NCI-H1048 (cell line): ENCODE data around the gene ZNF273.
"Not testable (repeated sequence)": the region's sequence is repeated elsewhere in the genome, so short reads cannot be mapped to it uniquely, and the experiment has no call there.

Experiments
- DNase-seq: peaks from one replicate; lab custom pipeline; 2025; lab: John Stamatoyannopoulos, UW

ZNF273 gene

DNA sequence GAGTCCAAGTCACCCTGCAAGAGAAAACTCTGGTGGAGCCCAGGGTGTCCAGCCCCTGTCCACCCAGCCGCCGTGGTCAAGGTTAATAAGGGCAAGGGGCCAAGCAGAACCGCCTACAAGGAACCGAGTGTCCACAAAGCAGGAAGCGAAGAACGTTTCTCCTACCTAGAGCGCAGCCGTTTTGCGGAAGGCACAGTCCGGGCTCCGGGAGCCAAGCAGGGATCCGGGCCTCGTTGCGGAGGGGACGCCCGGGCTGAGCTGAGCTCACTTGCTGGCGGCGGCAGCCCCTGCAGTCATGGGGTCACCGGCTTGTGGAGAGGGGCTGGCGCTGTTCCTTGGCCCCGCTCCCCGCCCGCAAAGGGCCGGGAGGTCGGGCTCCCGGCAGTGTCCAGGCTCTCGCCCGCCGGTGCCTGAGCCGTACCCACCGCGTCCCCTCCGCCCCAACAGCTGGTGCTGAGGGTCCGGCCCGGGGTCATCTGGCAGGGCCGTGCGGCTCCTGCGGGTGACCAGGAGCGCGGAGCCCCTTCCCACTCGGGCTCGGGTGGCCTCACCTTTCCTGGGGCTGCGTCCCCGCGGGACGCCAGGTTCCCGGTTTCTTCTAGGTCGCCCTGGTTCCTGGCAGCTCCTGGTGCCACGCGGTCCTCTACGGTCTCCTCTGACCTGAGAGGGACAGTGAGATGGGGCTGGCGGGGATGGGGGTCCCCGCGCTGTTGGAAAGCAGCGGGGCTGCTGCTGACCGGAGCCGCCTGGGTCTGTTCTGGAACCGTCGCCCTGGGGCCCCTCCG, 14.0 kb upstream of the ZNF273 start:
- DNase-seq: no peak

GRCh38 chr7:64889686-64890162, 13.3 kb upstream of the ZNF273 start:
- DNase-seq: no peak

DNA sequence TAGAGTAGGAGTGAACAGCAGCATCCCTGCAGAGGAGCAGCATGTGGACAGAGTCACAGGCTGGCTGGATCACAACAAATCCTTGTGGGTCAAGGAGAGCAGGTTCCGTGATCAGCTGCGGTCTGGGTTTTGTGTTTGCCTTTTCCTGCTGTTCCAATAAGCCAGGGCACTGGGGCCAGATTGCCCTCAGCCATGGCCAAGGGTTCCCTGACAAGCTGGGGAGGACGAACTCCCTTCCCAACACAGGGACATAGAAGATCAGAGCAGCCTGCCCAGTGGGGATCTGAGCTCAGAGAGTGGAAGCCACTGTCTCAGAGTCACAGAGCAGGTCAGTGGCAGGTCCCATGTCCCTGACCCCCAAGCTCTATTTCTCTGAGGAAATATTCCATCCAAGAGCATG, 12.8 kb upstream of the ZNF273 start:
- not testable (repeated sequence) for DNase-seq

- no peak for DNase-seq
Measured at GRCh38 chr7:64890761-64891362, 12.2 kb upstream of the ZNF273 start.

GRCh38 chr7:64891363-64892081, 11.6 kb upstream of the ZNF273 start:
- DNase-seq: not testable (repeated sequence)

DNA sequence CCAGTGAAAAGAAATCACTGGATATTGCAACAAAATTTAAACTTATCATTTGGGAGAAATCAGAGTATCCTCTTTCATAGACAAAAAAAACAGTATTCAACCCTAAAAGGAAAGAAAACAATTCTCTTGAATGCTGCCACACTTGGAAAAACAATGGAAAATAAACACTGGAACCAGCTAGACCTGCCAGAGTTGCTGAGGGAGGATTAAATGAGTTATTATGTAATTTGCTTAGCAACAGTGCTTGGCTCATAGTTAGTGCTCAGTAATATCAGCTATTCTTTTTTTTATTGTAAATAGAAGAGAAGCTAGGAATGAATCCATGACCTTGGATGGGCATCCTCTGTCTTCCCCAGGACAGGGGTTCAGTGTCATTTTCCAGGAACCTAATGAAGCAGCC, 11.0 kb upstream of the ZNF273 start:
- no peak for DNase-seq

- peak; percentile 36 for DNase-seq
Measured at GRCh38 chr7:64892666-64893309, 10.3 kb upstream of the ZNF273 start.

GRCh38 chr7:64893401-64893800, 9.7 kb upstream of the ZNF273 start:
- DNase-seq: no peak

DNA sequence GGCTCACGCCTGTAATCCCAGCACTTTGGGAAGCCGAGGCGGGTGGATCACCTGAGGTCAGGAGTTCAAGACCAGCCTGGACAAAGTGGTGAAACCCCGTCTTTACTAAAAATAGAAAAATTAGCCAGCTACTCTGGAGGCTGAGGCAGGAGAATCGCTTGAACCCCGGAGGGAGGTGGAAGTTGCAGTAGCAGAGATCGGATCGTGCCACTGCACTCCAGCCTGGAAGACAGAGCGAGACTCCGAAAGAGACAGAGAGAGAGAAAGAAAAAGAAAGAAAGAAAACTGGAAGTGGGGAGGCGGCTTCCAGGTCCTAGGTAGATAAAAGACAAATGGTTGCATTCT, 640 bp upstream of the ZNF273 start:
- not testable (repeated sequence) for DNase-seq

GRCh38 chr7:64904008-64904407, 935 bp downstream of the ZNF273 start:
- no peak for DNase-seq

- DNase-seq: no peak
Measured at GRCh38 chr7:64905133-64905532, 2.1 kb downstream of the ZNF273 start.

DNA sequence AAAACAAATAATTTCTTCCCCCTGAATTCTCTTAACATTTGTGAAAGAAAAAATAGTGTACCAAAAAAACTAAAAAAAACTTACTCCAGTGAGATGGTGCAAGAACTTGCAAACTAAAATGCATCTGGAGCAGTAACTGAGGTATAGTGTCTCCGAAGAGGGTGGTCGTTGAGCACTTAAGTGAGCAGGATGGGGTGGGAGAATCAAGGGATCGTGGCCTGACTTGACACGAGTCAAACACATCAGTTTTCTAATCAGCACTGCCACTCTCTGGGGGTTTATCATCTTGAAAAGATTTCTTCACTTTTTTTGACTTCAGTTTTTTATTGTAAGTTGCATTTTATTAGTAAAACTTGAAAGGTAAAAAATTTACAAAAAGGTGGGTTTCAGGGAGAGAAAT, 2.5 kb downstream of the ZNF273 start:
- no peak for DNase-seq

DNA sequence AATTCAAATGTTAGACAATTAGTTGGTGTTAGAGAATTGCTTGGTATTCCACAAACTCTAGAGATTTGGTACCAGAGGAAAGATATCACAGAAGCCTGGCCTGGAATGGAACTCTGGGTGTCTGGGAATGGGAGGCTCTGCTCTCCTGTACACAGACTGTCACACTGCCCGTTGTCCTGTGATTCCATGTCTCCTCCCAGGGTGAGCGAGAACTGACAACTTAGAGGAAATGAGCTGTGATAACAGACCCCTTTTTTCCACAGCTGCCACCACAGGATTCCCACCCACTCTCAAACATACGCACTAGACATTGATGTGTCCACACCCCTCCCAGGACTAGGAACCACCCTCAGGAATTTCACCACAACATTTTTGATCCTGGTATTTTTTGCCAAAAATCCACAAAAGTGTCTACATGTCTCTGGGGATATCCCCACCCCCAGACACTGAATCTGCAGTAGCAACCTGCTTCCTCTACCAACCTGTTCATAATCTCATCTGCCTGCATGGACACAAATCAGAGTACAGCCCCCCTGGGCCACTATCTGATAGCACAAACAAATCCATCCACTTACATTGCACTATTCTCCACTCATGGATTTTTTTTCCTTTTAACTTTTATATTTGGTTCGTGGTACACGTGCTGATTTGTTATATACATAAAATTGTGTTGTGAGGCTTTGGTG, 4.7 kb downstream of the ZNF273 start:
- no peak for DNase-seq

DNA sequence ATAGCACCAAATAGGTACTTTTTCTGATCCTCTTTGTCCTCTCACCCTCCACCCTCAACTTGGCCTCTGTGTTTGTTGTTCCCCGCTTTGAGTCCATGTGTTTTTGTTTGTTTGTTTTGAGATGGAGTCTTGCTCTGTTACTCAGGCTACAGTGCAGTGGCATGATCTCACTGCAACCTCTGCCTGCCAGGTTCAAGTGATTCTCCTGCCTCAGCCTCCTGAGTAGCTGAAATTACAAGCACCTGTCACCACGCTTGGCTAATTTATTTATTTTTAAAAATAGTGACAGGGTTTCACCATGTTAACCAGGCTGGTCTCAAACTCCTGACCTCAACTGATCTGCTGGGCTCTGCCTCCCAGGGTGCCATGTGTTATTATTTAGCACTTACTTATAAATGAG, 5.3 kb downstream of the ZNF273 start:
- no peak for DNase-seq

DNA sequence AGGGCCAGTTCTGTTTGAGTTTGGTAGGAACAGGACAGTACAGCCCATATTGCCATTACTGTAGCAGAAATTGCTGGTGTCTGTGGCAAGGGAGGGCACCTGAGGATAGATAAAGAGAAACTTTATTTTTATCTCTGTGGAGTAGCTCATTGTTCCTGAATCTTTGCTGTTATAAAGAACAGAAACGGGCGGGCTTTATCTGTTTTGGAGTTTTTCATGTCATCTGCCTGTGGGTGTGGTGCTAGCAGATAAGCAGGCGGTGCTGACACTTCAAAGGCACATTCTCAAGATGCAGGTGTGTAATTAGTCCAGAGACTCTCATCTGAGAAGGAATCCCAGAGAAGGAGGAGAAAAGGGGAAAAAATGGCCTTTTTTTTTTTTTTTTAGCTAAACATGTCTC, 11.5 kb downstream of the ZNF273 start:
- no peak for DNase-seq

DNA sequence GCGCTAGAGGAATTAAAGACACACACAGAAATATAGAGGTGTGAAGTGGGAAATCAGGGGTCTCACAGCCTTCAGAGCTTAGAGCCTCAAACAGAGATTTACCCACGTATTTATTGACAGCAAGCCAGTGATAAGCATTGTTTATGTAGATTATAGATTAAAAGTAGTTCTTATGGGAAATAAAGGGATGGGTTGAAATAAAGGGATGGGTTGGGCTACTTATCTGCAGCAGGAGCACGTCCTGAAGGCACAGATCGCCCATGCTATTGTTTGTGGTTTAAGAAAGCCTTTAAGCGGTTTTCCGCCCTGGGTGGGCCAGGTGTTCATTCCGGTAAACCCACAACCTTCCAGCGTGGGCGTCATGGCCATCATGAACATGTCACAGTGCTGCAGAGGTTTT, 12.2 kb downstream of the ZNF273 start:
- DNase-seq: not testable (repeated sequence)

- not testable (repeated sequence) for DNase-seq
Measured at GRCh38 chr7:64928252-64929187, 25.4 kb downstream of the ZNF273 start.

GRCh38 chr7:64934478-64934877, 31.4 kb downstream of the ZNF273 start:
- DNase-seq: no peak

- no peak for DNase-seq
Measured at GRCh38 chr7:64938540-64938939, 35.5 kb downstream of the ZNF273 start.

GRCh38 chr7:64940021-64940420, 36.9 kb downstream of the ZNF273 start:
- DNase-seq: not testable (repeated sequence)
